GM13976 (cell line): ENCODE measurements around the gene IL17RE.

Source experiments
- DNase-seq: peaks from one replicate; pipeline ENCODE4 v3.0.0; 2012; ENCODE audit warnings: low spot score
- CTCF ChIP-seq: IDR thresholded peaks from 2 replicates; pipeline ENCODE4 v1.5.1; 2012; ENCODE audit warnings: borderline replicate concordance, mild to moderate bottlenecking; ENCODE audit not compliant: insufficient read depth; ENCODE audit errors: extremely low read depth, missing control alignments, control extremely low read depth
- in situ Hi-C: fragments of 300-500 bp; cut with MboI; formaldehyde crosslinking; loops from one replicate; pipeline ENCODE4 v1.12.0; 2022; ENCODE audit warnings: low sequenced_read_pairs, mixed read lengths, inconsistent platforms; ENCODE audit not compliant: unreplicated experiment

Gene IL17RE

GRCh38 chr3:9932535-9932842 lies 29.8 kb downstream of the IL17RE start:
- TF ChIP-seq CTCF: no peak
- no peak for DNase-seq
- in situ Hi-C loops: no loop called here

GRCh38 chr3:9932843-9933560 lies 30.4 kb downstream of the IL17RE start:
- peak; percentile 83 for TF ChIP-seq CTCF
- peak; percentile 89 for DNase-seq
- in situ Hi-C loops: no loop called here

GRCh38 chr3:9933561-9934234 lies 31.1 kb downstream of the IL17RE start, which contains the start of gene CRELD1:
TSS of gene CRELD1 (plus strand) at chr3:9933834. CDS start at chr3:9934439, 605 bp downstream.
- DNase-seq: peak; percentile 96
- in situ Hi-C loops: no loop called here
- TF ChIP-seq CTCF: no peak

GRCh38 chr3:9934235-9934621 lies 31.6 kb downstream of the IL17RE start:
- in situ Hi-C loops: no loop called here
- no peak for DNase-seq

GRCh38 chr3:9934993-9935392 lies 32.3 kb downstream of the IL17RE start:
- no peak for TF ChIP-seq CTCF
- in situ Hi-C loops: no loop called here
- DNase-seq: no peak

More at GRCh38 chr3:9934235-9934621, 31.6 kb downstream of the IL17RE start:
- no peak for TF ChIP-seq CTCF

- no peak for TF ChIP-seq CTCF
Observed at GRCh38 chr3:9935966-9936510, 33.4 kb downstream of the IL17RE start.

More at GRCh38 chr3:9935966-9936510, 33.4 kb downstream of the IL17RE start:
- in situ Hi-C loops: no loop called here
- no peak for DNase-seq
